ENCODE data around the gene CT83.

Gene CT83, protein sequence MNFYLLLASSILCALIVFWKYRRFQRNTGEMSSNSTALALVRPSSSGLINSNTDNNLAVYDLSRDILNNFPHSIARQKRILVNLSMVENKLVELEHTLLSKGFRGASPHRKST

GRCh38 chrX:116462822-116463221 lies at the start of gene CT83:
CT83 (minus strand) TSS chrX:116462976; CDS start chrX:116462856, 120 bp downstream.
- DNase-seq = no peak

GRCh38 chrX:116499780-116500179 lies 37.0 kb upstream of the CT83 start:
- DNase-seq = no peak

DNA sequence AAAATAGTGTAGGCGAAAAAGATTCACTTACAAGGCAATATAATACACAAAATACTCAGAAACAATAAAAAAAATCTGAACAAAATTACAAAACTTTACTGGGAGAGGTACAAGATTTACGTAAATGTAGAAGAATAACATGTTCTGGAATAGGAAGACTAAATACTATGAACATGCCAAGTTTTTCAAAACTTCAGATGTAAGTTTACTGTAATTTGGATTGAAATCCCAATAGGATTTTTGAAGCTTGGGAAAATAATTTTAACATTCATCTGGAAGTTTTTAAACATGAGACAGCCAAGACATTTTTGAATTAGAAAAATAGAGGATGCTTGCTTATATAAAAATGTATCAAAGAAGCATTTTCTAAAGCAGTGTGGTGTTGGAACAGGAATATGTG lies 30.5 kb upstream of the CT83 start:
- no peak for DNase-seq

DNA sequence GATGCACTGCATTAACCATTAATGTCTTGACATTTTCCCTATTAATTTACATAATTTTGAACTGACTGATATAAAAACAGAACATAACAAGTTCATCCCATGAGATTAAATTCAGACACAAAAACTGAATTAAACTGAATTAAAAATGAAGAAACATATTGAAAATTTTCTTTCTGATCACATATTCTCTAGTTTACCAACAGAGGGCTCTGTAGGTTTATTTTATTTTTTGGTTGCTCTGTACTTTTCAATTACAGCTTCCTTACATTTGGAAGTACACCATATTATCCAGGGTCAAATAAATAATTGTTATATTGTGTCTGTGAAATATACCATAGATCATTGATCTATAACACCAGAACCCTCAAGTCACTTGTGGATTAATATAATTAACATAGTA lies 27.3 kb upstream of the CT83 start:
- DNase-seq = no peak

- no peak for DNase-seq
Observed at GRCh38 chrX:116480059-116480458, 17.3 kb upstream of the CT83 start.

GRCh38 chrX:116449156-116449555 lies 13.6 kb downstream of the CT83 start:
- DNase-seq = no peak

GRCh38 chrX:116436358-116436816 lies 26.4 kb downstream of the CT83 start, which contains the start of gene SLC6A14:
SLC6A14 (plus strand) TSS chrX:116436606; CDS start chrX:116436710, 104 bp downstream.
- no peak for DNase-seq

GRCh38 chrX:116435597-116435996 lies 27.2 kb downstream of the CT83 start:
- DNase-seq = no peak

DNA sequence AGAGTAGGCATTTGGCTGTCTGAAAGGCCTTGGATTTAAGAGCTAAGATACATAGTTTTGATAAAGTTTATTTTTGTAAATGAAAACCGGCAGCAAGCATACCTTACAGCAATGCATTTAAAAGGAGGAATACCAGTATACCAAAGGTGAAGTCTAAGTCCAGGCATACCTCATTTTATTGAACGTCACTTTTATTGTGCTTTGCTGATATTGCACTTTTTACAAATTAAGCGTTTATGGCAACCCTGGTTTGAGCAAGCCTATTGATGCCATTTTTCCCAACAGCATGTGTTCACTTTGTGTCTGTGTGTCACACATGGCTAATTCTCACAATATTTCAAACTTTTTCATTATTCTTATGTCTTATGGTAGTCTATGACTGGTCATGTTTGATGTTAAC lies 34.8 kb downstream of the CT83 start:
- no peak for DNase-seq

DNA sequence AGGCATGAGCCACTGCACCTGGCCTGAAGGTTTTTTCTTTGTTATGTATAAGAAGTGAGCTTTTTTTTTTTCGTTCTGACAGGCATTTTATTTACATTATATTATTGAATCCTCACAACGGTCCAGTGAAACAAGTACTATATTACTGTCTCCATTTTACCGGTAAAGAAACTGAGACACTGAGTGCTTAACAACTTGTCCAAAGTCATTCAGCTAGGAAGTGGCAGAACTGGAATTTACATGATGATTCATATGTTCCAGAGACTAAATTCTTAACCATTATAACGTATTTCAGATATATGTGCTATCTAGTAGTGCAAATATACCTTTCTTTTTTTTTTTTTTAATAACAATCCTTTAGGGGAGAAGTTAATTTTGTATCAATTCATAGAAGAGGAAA lies 44.8 kb downstream of the CT83 start:
- no peak for DNase-seq

DNA sequence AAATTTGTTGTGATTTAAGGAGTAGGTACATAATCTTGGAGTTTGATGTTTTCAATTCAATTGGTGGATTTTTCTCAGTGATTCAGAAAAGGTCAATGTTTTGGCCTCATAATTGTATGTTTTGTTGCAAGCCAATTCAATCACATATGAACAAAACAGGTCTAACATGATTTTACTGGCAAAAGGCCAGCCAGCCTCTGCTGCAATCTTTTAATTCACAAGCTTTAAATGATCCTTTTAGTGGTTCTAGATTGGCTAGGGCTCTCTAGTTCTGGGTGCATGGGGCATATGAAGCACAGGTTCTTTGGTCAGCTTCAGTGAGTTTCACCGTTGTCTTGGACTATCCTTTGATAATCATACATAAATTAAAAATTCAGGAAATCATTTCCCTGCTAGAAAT lies 45.6 kb downstream of the CT83 start:
- no peak for DNase-seq

- no peak for DNase-seq
Observed at GRCh38 chrX:116413273-116413672, 49.5 kb downstream of the CT83 start.

Measured in midbrain (tissue), 1 donor.